OCI-LY1 (cell line): ENCODE results near the gene DYNC1I1.

Experiments
- H2AFZ ChIP-seq: fragments of 200-600 bp; sonication (generic), shearing (Covaris generic); 2 replicates; pipeline ENCODE4 v1.6.0; 2014; ENCODE audit warnings: antibody characterized with exemption, mild to moderate bottlenecking, low read length
- H3F3A ChIP-seq: fragments of 200-600 bp; sonication (generic), shearing (Covaris generic); 2 replicates; pipeline ENCODE4 v1.6.0; 2014; ENCODE audit warnings: mild to moderate bottlenecking, antibody characterized with exemption, low read length, moderate library complexity; ENCODE audit not compliant: insufficient read depth
- H3K27ac ChIP-seq: fragments of 200-600 bp; sonication (generic); 2 replicates; pipeline ENCODE4 v1.5.1; 2014; ENCODE audit warnings: low read length, mixed run types, mild to moderate bottlenecking, low read depth; ENCODE audit not compliant: poor library complexity, severe bottlenecking
- H3K27me3 ChIP-seq: fragments of 200-600 bp; sonication (generic); 2 replicates; pipeline ENCODE4 v1.6.0; 2014; ENCODE audit warnings: antibody characterized with exemption, mild to moderate bottlenecking, low read length, moderate library complexity; ENCODE audit not compliant: insufficient read depth
- H3K36me3 ChIP-seq: fragments of 200-600 bp; sonication (generic); 2 replicates; pipeline ENCODE4 v1.6.1; 2014; ENCODE audit warnings: mild to moderate bottlenecking, antibody characterized with exemption, low read length, moderate library complexity, mixed read lengths; ENCODE audit not compliant: insufficient read depth
- H3K4me1 ChIP-seq: fragments of 200-600 bp; sonication (generic); 2 replicates; pipeline ENCODE4 v1.5.1; 2014; ENCODE audit warnings: mild to moderate bottlenecking, low read length, moderate library complexity; ENCODE audit not compliant: insufficient read depth, severe bottlenecking
- H3K4me2 ChIP-seq: fragments of 200-600 bp; sonication (generic), shearing (Covaris generic); 2 replicates; pipeline ENCODE4 v1.6.1; 2014; ENCODE audit warnings: low read length
- H3K4me3 ChIP-seq: fragments of 200-600 bp; sonication (generic); 2 replicates; pipeline ENCODE4 v1.5.1; 2014; ENCODE audit warnings: low read length, low read depth, mild to moderate bottlenecking, mixed read lengths; ENCODE audit not compliant: poor library complexity, severe bottlenecking
- H3K79me2 ChIP-seq: fragments of 200-600 bp; shearing (Covaris generic); 2 replicates; pipeline ENCODE4 v1.6.1; 2016; ENCODE audit warnings: mixed run types, low read length, mixed read lengths; ENCODE audit not compliant: insufficient read depth
- H3K9ac ChIP-seq: fragments of 200-600 bp; sonication (generic), shearing (Covaris generic); 2 replicates; pipeline ENCODE4 v1.6.1; 2014; ENCODE audit warnings: mild to moderate bottlenecking, low read length, mixed read lengths
- H3K9me2 ChIP-seq: fragments of 200-600 bp; sonication (generic), shearing (Covaris generic); 2 replicates; pipeline ENCODE4 v1.6.1; 2014; ENCODE audit warnings: low read depth, mild to moderate bottlenecking, low read length, mixed read lengths
- H3K9me3 ChIP-seq: fragments of 200-600 bp; shearing (Covaris generic); 2 replicates; pipeline ENCODE4 v1.6.1; 2014; ENCODE audit warnings: low read length, mixed read lengths
- H4K20me1 ChIP-seq: fragments of 200-600 bp; sonication (generic), shearing (Covaris generic); 2 replicates; pipeline ENCODE4 v1.6.0; 2016; ENCODE audit warnings: mild to moderate bottlenecking, low read length; ENCODE audit not compliant: insufficient read depth
- CTCF ChIP-seq: fragments of 200-600 bp; sonication (generic), shearing (Covaris generic); IDR thresholded peaks from 2 replicates; pipeline ENCODE4 v1.5.1; 2017; ENCODE audit warnings: mild to moderate bottlenecking, antibody characterized with exemption, low read length, moderate library complexity, mixed read lengths
- EZH2 ChIP-seq: fragments of 200-600 bp; sonication (generic), shearing (Covaris generic); IDR thresholded peaks from 2 replicates; pipeline ENCODE4 v1.8.0; 2017; ENCODE audit warnings: borderline replicate concordance, mixed run types, mild to moderate bottlenecking, antibody characterized with exemption, low read length, moderate library complexity, mixed read lengths

Gene DYNC1I1

GRCh38 chr7:95996886-95997285, 224.5 kb downstream of the DYNC1I1 start:
- Histone ChIP-seq H3K27ac (no peak overlapping the region), H2AFZ (no peak overlapping the region), H3K4me1 (no peaks in the 10 kb centered on the region), H3K27me3 (no peaks in the 10 kb centered on the region), H3K9ac (no peak overlapping the region), H3K9me2 (no peaks in the 10 kb centered on the region), H3F3A (no peaks in the 10 kb centered on the region), H3K9me3 (no peaks in the 10 kb centered on the region), H4K20me1 (no peaks in the 10 kb centered on the region), H3K4me3 (no peak overlapping the region), H3K4me2 (no peak overlapping the region), H3K79me2 (no peaks in the 10 kb centered on the region), H3K36me3 (no peaks in the 10 kb centered on the region)
- TF ChIP-seq CTCF (no peak), EZH2 (no peak)

- Histone ChIP-seq H3K4me1 (no peaks in the 10 kb centered on the region), H3K4me2 (no peak overlapping the region), H3F3A (no peaks in the 10 kb centered on the region), H3K9ac (no peak overlapping the region), H3K9me3 (no peaks in the 10 kb centered on the region), H4K20me1 (no peaks in the 10 kb centered on the region), H3K27me3 (no peaks in the 10 kb centered on the region), H3K27ac (no peak overlapping the region), H2AFZ (no peak overlapping the region), H3K4me3 (no peak overlapping the region), H3K9me2 (no peaks in the 10 kb centered on the region), H3K79me2 (no peaks in the 10 kb centered on the region), H3K36me3 (no peaks in the 10 kb centered on the region)
- no peak for TF ChIP-seq EZH2
- no peak for TF ChIP-seq CTCF
Measured at GRCh38 chr7:95997632-95998031, 225.3 kb downstream of the DYNC1I1 start.

GRCh38 chr7:95999481-95999880, 227.1 kb downstream of the DYNC1I1 start:
- Histone ChIP-seq H3F3A (no peaks in the 10 kb centered on the region), H3K4me2 (no peak overlapping the region), H4K20me1 (no peaks in the 10 kb centered on the region), H3K9me2 (no peaks in the 10 kb centered on the region), H2AFZ (no peak overlapping the region), H3K9ac (no peak overlapping the region), H3K4me1 (no peaks in the 10 kb centered on the region), H3K36me3 (no peaks in the 10 kb centered on the region), H3K79me2 (no peaks in the 10 kb centered on the region), H3K27ac (no peak overlapping the region), H3K9me3 (no peaks in the 10 kb centered on the region), H3K4me3 (no peak overlapping the region), H3K27me3 (no peaks in the 10 kb centered on the region)
- TF ChIP-seq CTCF (no peak), EZH2 (no peak)
